Activated CD8-positive, alpha-beta memory T cell treated with anti-CD3 and anti-CD28 coated beads for 1 hour (primary cell): Measurements from ENCODE around the gene SAT2.
"Not testable (repeated sequence)": the region's sequence is repeated elsewhere in the genome, so short reads cannot be mapped to it uniquely, and the experiment has no call there.

Experiments used
- DNase-seq, 2 donors: peaks; one replicate each; pipeline ENCODE4 v3.0.0-alpha.2; 2020; ENCODE audit warnings: low read depth in 1 of 2; ENCODE audit errors: extremely low read depth in 1 of 2

Gene SAT2

GRCh38 chr17:7634384-7634783 is 6.8 kb upstream of the SAT2 start:
- no peak for DNase-seq

GRCh38 chr17:7633093-7633492 is 5.5 kb upstream of the SAT2 start:
- DNase-seq: no peak

GRCh38 chr17:7632492-7632894 is 4.9 kb upstream of the SAT2 start:
- DNase-seq: no peak

GRCh38 chr17:7631398-7632380 is 4.1 kb upstream of the SAT2 start:
- no peak for DNase-seq

GRCh38 chr17:7629939-7630571 is 2.4 kb upstream of the SAT2 start, which contains the start of gene SHBG:
Gene SHBG (plus strand): TSS chr17:7630135. CDS start chr17:7630173, 38 bp downstream.
- no peak for DNase-seq

GRCh38 chr17:7626956-7627249 is 718 bp downstream of the SAT2 start:
- DNase-seq: no peak

- DNase-seq: no peak
Measured at GRCh38 chr17:7626307-7626706, 1.3 kb downstream of the SAT2 start.

- DNase-seq: not testable (repeated sequence)
Measured at GRCh38 chr17:7625749-7626148, 1.9 kb downstream of the SAT2 start.

GRCh38 chr17:7623661-7624060 is 4.0 kb downstream of the SAT2 start:
- DNase-seq: no peak

- DNase-seq: no peak
Measured at GRCh38 chr17:7620835-7621234, 6.8 kb downstream of the SAT2 start.

GRCh38 chr17:7618608-7619007 is 9.0 kb downstream of the SAT2 start:
- DNase-seq: no peak

- DNase-seq: no peak
Measured at GRCh38 chr17:7615265-7615747, 12.3 kb downstream of the SAT2 start.

GRCh38 chr17:7614425-7615264 is 13.0 kb downstream of the SAT2 start, which contains the start of gene FXR2:
Gene FXR2 (minus strand): TSS chr17:7614897. CDS start chr17:7614532, 365 bp downstream.
- DNase-seq: peak; percentile 93 to 98

- DNase-seq: no peak
Measured at GRCh38 chr17:7613769-7614424, 13.7 kb downstream of the SAT2 start.

- DNase-seq: no peak
Measured at GRCh38 chr17:7612294-7612640, 15.4 kb downstream of the SAT2 start.

GRCh38 chr17:7611635-7612293 is 15.9 kb downstream of the SAT2 start:
- DNase-seq: no peak

GRCh38 chr17:7610641-7611040 is 17.0 kb downstream of the SAT2 start:
- no peak for DNase-seq

- DNase-seq: no peak
Measured at GRCh38 chr17:7606280-7606679, 21.3 kb downstream of the SAT2 start.

- DNase-seq: not testable (repeated sequence)
Measured at GRCh38 chr17:7597561-7597960, 30.1 kb downstream of the SAT2 start.

GRCh38 chr17:7593296-7593695 is 34.3 kb downstream of the SAT2 start:
- no peak for DNase-seq
